Activated T-cell treated with anti-CD3 and anti-CD28 coated beads, Interleukin-2, amount 50 U/mL, for 1 hour (primary cell): ENCODE measurements around the gene COMMD10.
"Not testable (repeated sequence)": the region's sequence is repeated elsewhere in the genome, so short reads cannot be mapped to it uniquely, and the experiment has no call there.

Experiments used
- DNase-seq: peaks from one replicate; pipeline ENCODE4 v3.0.0-alpha.2; 2020

Gene COMMD10

DNA sequence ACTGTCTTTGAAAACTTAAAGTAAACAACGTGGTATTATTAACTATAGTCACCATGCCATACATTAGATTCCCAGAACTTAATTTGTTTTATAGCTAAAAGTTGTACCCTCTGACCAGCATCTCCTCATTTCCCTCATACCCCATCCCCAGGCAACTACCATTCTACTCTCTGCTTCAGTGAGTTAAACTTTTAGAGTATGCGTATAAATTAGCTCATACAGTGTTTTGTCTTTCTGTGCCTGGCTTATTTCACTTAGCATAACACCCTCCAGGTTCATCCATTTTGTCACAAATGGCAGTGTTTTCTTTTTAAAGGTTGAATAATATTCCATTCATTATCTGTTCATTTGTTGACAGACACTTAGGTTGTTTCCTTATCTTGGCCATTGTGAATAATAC, 14.2 kb downstream of the COMMD10 start:
- DNase-seq = no peak

DNA sequence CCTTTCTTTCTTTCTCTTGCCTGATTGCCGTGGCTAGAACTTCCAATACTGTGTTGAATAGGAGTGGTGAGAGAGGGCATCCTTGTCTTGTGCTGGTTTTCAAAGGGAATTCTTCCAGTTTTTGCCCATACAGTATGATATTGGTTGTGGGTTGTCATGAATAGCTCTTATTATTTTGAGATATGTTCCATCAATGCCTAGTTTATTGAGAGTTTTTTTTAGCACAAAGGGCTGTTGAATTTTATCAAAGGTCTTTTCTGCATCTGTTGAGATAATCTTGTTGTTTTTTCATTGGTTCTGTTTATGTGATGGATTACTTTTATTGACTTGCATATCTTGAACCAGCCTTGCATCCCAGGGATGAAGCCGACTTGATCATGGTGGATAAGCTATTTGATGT, 20.1 kb downstream of the COMMD10 start:
- DNase-seq = not testable (repeated sequence)

DNA sequence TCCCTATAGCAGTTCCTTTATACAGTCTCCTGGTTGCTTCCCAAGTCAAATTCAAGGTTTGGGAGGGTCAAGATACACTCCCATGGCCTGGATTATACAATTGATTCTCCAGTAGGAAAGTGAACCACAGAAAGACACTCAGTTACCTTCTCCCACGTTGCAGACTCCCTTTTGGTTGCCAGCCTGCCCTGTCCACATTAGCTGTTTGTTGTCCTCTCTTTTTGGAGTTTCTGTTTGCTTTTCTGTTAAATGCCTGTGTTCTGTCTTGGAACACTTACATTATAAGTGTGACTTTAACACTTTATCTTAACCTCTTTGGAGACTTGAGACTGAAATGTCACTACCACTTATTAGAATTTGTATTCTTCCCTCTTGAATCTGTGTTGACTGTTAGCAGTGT, 30.3 kb downstream of the COMMD10 start:
- no peak for DNase-seq

DNA sequence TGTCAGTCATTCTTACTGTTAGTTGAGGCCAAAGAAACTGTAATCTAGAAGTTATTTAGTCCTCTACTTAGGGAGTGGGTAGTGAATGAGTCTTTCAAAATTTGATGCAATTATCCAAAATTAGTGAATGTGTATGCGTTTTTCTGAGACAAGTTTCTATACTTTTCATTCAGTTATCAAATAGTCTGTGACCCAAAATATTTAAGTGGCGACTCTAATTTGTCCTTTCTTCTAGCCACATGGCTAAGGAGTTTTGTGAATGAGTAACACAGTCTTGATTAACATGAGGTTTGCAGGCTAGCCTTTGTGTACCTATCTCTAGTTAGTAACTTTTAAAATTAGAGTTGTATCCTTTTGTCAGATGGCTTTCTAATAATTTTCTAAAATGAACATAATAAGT, 45.6 kb downstream of the COMMD10 start:
- no peak for DNase-seq

DNA sequence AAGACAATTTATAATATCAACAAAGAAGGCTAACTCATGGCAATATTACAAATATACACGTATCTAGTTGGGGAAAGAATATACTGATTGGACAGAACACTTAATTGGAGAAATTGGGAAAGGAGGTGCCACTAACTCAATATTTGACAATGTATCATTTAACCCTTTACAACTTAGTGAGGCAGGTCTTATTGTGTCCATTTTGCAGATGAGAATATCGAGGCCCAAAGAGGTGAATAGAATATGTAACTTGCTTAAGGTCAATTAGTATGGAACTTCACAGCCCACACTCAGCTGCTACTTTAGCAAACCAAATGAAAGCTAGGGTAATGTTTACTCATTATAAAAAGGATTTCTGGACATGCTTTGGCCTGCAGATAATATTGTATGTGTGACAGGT, 46.2 kb downstream of the COMMD10 start:
- no peak for DNase-seq

DNA sequence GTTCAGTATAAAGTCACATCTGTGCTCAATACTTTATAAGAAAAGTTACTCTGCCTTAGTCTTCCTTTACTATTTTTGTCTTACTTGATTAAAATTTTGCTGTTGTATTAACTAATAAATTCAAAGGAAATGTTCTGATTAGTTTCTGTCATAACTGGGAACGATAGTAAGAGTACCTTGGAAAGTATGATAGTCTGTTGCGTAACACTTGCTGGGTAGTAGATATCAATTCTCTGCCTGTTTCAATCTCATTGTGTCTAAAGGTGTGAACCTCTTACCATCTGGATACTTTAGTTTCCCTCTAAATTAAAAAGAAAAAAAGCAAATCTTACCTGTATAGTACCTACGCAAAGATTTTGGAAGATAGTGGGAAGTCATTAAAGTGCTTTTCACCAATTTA, 48.5 kb downstream of the COMMD10 start:
- DNase-seq = no peak

DNA sequence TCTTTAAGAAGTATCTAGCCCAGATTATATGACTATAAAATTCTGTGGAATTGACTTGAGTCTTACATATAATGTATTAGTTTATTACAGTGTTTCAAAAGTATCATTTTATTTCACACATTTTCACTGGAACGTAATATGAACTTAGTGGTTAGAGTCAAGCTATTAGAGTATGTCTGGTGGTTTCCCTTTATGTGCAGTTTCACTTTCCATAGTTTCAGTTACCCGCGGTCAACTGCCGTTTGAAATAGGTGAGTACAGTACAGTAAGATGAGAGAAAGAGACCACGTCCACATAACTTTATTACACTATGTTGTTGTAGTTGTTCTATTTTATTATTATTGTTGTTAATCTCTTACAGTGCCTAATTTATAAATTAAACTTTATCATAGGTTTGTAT, 50.5 kb downstream of the COMMD10 start:
- no peak for DNase-seq

DNA sequence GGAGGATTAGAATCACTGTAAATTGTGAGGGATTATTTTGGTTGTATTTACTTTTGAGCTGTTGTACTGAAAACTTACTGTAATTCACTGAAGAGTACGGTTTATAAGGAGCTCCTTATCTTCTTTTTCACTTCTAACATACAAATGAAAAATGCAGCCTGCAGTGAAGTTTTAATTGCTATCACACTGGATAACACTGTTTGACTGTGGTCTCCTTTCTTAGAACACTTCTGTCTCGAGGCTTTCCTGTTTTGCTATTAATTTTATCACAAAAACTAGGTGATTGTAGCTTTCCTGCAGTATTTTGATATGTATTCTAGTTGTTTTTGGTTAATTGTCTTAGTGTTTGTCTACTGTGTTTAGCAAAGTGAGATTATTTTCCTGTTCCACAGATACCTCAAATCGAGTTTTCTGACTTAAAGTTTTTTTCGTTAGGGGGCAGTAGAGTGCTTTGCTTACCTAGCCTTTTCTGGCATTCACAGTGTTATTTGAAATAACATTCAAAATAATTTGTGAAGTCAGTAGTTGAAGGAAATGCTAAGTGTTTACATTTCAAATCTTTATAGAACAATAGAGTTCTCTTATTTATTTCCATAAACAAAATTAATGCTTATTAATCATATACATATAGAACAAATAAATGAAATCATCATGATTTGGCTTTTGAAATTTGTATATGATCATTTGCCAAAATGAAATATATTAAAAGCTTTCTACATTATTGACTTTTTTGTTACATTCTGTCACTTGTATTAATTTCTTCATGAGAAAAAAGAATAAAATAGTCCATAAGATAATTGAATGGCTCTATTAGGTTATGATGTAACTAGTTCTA, 52.9 kb downstream of the COMMD10 start:
- DNase-seq = no peak

DNA sequence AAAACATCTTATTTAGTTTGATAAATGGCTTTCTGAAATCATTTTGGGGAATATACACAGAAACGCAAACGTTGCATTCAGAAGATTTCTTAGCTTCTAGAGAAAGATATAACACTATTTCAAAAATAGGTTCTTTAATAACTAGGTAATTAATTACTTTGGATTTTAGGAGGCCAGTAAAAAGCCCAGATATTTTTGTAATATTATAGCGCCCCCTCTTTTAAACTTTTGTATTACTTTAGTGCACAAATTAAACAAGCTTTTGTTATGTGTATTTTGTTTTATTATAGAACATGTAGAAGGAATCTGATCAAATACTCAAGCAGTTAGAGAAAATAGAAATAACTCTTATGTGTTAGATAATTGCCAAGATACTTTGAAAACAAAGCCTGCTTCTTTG, 57.7 kb downstream of the COMMD10 start:
- DNase-seq = no peak

DNA sequence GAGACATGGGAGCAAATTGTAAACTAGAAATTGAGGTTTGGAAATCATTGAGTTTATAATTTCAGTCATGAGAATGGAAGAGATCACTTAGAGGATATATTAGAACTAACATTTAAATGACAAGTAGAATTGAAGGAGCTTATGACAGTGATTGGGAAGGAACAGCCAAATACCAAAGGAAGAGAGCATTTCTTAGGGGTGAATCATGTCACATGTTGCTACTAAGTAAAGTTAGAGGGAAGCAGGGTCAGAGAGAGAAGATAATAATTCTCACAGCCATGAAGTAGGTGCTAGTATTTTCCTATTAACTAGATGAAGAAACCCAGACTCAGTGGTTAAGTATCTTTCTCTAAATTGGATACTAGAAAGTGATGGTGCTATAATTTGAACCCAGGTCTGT, 59.3 kb downstream of the COMMD10 start:
- DNase-seq = no peak

DNA sequence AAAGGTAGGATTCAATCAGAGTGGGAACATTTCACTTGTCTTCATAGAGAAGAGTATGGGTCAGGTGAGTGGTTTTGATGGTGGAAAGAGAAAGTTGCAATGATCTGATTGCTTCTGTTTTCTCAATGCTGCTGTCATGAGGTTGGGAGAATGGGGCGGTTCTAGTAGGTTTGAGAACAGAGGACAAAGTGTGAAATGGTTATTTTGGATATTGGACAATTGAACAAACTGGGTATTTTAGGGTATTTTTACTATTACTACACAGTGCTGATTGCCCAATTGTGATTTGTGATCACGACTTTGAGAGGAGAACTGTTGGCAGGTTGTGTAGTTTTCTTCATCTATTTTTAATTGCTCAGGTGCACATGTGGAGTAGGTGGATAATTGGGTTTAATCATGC, 60.2 kb downstream of the COMMD10 start:
- DNase-seq = no peak

DNA sequence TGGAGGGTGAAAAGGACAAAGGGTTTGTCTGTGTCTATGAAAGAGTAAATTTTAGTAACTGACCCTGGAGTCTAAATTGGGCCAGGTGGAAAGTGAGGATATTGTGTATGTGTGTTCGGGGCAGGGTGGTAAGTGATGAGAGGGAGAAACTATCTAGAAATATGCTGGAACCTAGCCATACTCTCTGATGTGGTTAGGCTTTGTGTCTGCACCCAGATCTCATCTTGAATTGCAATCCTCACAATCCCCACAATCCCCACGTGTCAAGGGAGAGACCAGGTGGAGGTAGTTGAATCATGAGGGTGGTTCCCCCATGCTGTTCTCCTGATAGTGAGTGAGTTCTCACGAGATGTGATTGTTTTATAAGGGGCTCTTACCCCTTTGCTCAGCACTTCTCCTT, 60.6 kb downstream of the COMMD10 start:
- no peak for DNase-seq

DNA sequence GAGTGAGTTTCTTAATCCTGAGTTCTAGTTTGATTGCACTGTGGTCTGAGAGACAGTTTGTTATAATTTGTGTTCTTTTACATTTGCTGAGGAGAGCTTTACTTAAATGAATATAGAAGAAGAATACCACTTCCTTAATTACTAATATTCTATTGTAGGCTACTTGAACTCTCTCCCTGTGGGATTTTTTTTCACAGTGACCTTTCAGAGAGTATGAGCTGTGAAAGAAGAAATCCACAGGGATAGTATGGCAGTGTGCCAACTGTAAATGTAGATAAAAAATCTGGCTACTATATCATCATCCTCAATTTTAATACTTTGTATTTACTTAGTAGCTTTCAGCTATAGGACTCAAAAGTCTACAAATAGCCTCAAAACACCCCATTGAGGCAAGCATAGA, 67.3 kb downstream of the COMMD10 start:
- no peak for DNase-seq

DNA sequence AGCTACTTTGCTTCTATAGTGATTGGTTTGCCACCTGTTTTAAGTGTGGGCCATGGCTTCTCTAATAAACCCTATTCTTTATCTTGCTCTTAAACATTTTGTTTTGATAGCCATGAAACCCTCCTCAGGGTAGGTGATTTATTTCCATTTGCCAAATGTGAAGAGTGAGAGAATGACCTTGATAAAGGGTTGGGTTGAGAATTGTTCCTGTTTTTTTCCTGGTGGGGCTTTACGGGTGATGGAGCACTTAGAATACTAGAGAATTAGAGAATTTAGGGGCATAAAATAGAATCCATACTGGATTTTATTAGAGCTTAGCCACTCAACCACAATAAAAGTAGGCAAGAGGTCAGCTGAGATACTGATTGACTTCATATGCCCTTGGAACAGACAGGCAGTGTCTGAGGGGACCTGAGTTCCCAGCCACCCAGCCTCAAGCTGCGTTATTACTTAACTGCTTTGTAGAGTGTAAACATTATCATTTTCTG, 68.9 kb downstream of the COMMD10 start:
- no peak for DNase-seq

DNA sequence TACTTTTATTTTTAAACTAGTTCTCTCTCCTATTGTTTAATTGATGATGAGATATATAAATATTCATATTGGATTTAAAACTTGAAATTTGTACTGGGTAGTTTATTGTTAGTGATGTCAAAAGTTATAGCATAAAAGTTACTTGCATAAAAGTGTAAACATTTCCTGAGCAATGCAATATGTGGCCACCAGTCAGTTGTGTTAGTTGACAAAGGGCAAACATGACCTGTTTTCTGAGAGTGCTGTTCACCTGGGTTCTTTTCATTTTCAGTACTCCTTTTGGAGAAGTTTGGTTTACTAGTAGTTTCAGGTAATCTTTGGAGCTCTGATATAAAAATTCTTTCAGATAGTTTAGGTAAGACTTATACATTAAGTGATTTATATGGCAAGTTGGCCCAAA, 69.4 kb downstream of the COMMD10 start:
- no peak for DNase-seq

DNA sequence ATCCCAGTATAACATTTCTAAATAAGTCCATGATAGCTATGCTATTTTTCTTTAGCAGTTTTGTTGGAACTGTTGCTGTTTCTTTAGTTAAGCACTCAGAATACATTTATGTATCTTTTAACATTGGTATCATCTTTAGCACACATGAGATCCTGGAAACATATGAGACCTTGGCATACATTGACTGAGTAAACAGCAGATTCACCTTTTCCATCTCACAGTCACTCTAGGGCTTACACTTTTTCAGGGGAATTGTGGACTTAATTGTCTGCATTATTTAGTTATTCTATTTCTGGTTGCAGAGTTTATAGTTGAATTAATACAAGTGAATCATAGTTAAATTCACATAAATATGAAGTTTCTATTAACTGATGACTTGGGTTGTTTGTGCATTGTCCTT, 70.1 kb downstream of the COMMD10 start:
- no peak for DNase-seq

DNA sequence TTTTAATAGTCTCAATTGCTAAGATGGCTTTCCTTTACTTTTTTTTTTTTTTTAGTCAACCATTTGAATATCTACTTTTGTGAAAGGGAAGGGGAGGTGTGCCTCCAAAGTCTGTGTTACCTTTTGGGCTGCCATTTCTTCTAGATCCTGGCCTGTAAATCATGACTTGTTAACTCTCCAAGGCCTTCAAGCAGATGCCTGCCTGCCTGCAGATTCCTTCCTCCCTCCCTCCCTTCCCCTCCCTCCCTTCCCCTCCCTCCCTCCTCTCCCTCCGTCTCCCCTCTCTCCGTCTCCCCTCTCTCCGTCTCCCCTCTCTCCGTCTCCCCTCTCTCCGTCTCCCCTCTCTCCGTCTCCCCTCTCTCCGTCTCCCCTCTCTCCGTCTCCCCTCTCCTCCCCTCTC, 73.1 kb downstream of the COMMD10 start:
- DNase-seq = no peak

DNA sequence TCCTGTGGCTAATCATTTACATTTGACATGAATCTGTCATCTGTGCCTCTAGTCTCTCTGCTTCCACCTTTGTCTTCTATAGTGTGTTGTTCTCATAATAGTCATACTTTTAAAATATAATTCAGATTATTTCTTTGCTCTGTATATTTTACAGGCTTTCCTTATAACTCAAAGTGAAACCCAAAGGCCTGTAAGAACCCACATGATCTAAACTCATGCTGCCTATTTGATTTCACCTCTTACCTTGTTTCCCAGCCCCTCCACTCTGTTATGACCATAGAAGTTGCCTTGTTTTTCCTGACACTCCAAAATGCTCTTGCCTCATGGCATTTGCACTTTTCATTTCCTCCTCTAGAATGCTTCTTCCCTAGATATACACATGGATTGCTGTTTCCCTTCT, 74.2 kb downstream of the COMMD10 start:
- DNase-seq = no peak

DNA sequence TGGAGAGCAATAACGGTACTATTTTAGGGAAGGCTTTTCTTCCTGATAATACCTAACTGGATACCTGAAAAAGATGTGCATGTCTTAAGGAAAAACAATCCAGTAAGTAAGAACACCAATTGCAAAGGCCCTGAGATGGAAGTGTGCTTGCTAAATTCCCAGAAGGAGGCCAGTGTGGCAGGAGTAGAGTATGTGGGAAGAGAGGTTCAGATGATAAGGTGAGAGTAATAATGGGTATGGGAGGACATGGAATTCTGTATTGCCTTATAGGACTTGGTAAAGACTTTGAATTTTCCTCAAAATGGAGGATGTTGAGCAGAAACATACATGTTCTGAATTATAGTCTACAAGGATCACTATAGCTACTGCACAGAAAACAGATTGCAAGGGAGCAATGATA, 89.3 kb downstream of the COMMD10 start:
- no peak for DNase-seq

DNA sequence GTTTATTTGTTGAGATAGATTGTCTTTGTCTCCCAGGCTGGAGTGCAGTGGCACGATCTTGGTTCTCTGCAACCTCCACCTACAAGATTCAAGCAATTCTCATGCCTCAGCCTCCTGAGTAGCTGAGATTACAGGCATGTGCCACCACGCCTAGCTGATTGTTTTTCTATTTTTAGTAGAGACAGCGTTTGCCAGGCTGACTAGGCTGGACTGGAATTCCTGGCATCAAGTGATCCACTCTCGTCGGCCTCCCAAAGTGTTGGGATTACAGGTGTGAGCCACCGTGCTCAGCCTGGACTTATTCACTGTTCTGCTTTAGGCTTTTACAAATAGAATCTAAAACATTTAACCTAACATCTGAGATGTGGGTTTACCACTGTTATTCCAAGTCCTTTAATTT, 91.3 kb downstream of the COMMD10 start:
- DNase-seq = no peak

DNA sequence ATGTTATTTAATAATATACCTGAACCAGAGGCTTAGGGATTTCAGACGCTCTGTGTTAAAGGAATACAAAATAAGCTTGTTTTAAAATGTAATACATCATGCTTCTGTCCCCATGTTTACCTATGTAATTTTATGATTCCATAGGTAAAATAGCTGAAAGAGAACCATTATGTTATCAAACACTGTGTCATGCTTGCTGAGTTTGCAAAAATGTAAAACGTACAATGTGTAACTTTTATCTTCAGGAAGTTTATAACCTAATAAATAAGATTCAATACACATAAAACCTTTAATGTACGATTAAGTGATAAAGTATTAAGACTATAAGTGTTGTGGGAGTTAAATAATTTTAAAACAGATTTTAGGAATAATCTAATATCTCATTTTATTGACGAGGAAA, 94.1 kb downstream of the COMMD10 start:
- DNase-seq = no peak

DNA sequence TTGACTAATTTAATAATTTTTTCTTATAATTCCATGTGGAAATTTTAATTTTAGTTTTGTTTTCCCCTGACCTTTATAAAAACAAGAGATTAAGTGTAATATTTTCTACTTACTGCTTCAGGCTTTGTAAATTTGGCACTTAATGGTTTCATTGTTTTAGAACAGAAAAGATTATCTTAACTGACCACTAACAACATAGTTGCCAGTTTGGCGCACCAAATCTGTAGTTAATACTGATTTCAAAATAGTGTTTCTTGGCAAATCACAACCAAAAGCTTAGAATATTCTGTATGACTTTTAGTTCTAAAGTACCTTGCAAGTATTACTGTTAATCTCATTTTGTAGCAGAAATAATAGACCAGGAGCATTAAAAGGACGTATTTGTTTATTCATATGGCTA, 124.3 kb downstream of the COMMD10 start:
- DNase-seq = no peak

DNA sequence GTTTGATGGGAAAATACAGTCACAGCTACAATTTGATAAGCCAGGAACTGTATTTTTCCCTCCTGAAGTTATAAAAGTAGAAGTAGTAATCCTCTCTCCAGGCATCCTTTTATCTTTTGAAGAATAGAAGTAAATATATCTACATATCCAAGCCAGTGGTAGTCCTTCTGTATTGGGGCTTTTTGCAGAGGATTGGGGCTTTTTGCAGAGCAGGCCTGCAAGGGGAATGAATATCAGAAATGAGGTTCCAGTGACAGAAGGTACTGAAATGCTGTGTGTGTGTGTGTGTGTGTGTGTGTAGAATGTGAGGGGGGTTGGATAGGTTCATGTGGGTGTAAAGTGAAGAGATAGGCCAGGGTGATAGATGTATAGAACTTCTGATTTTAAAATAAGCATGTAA, 127.4 kb downstream of the COMMD10 start:
- no peak for DNase-seq

DNA sequence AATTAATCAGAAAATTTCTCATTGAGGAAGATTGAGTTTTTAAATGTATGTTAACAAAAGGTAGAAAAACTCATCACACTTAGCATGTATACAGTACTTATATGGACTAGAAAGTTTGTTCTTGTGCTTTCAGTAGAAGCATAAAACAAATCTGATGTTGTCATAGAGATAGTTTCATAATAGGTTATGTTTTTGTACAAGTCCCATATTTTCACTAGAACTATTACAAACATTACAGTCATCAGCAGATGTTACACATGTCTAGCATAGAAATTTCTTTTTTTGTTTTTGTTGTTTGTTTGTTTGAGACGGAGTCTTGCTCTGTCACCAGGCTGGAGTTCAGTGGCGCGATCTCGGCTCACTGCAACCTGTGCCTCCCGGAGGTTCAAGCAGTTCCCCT, 131.4 kb downstream of the COMMD10 start:
- DNase-seq = no peak

DNA sequence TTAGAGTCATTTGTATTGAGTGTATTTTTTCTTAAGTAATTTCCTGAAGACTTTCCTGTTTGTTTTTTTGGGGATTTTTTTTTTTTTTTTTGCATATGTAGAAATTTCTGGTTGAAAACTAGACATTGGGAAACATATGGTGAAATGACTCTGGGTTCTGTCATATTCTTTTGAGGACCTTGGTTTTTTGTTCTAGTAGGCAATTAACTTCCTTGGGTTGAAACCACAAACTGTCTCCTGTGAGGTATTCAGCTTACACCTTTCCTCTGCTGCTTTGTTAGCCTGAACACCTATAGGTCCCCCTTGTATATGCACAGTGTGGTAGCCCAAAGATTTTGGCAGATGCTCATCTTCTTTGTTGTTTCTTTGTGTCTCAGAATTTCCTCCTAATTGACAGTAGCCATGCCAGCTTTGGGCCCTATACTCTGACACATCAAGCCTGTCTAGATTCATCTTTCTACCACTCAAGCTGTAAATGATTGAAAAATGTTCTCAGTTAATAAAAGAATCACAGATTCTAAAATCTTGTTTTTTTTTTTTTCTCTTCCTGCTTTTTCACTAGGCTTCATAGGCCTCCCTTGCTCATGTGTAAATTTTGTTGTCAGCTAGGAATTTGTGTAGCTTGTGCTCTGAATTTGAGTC, 140.6 kb downstream of the COMMD10 start:
- no peak for DNase-seq
